ENCODE data around the gene STPG1.

DNA sequence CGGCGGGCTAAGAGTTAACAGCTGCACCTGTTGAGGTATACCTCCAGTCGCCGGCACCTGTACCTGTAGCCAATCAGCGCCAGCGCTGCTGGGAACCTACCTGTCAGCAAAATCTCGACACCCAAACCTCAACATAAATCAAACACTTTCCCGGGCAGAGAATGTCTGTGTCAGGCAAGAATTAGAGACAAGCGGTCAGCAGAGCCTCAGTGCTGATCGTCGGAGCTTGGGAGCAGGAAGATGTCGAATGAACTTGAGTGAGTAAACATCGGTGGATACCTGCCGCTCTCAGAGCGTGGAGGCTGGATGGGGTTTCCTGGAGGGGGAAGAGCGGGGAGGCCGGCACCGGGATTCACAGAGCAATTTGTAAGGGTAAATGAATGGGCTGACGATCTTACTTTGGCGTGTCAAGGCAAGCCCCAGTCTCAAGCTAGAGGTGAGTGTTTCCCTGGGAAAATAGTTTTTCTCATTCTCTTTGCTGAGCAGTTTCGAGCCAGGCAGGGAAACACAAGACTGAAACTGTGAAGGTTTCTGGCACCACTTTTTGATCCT, 94.2 kb downstream of the STPG1 start, which contains the start of gene GRHL3:
- TF ChIP-seq, protein P1, sequence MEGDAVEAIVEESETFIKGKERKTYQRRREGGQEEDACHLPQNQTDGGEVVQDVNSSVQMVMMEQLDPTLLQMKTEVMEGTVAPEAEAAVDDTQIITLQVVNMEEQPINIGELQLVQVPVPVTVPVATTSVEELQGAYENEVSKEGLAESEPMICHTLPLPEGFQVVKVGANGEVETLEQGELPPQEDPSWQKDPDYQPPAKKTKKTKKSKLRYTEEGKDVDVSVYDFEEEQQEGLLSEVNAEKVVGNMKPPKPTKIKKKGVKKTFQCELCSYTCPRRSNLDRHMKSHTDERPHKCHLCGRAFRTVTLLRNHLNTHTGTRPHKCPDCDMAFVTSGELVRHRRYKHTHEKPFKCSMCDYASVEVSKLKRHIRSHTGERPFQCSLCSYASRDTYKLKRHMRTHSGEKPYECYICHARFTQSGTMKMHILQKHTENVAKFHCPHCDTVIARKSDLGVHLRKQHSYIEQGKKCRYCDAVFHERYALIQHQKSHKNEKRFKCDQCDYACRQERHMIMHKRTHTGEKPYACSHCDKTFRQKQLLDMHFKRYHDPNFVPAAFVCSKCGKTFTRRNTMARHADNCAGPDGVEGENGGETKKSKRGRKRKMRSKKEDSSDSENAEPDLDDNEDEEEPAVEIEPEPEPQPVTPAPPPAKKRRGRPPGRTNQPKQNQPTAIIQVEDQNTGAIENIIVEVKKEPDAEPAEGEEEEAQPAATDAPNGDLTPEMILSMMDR (conservative IDR thresholded peaks at IDR 0.05; ENCODE audit: low read depth, low read length) = no peak
- TF ChIP-seq EZH2phosphoT487 (IDR thresholded peaks at IDR 0.05; ENCODE audit: borderline replicate concordance, low read length) = no peak
- no peak for TF ChIP-seq EZH2 (IDR thresholded peaks at IDR 0.05; ENCODE audit: low read length, unreplicated experiment)
